Prostate gland (tissue), 2 donors: ENCODE measurements around the gene CCDC183.

ENCODE experiments used
- CTCF ChIP-seq, 4 experiments: fragments of 200-600 bp in 2 of 4; fragments of 450-650 bp in 2 of 4; sonication (generic) in 2 of 4; IDR thresholded peaks; 1 replicate in 3 of 4; 2 replicates in 1 of 4; pipeline ENCODE4 v1.5.1; 2016 to 2019; ENCODE audit warnings: antibody characterized with exemption in 4 of 4, mild to moderate bottlenecking in 2 of 4, moderate library complexity in 2 of 4
- POLR2A ChIP-seq: fragments of 450-650 bp; IDR thresholded peaks from one replicate; pipeline ENCODE4 v1.6.1; 2016; ENCODE audit warnings: antibody characterized with exemption, mild to moderate bottlenecking

GRCh38 chr9:136821826-136822544 lies 25.8 kb downstream of the CCDC183 start:
- TF ChIP-seq CTCF (IDR thresholded peaks at IDR 0.05) (no peak), POLR2A (no peak)
